ENCODE results near the gene ALG2. TPM values are rescaled to one million over a fixed set of nuclear protein-coding genes. Genes with fewer than 3 reads are reported as not detected.

Gene ALG2
- polyA plus RNA-seq, 1 of the 3 experiments (the other 2 are of a cell fraction): 31.6 TPM

- TF ChIP-seq MAX (IDR thresholded peaks at IDR 0.05; ENCODE audit: low read depth): no peak
- no peak for TF ChIP-seq JUND (IDR thresholded peaks at IDR 0.05)
- no peak for TF ChIP-seq CTCF (IDR thresholded peaks at IDR 0.05)
Observed at GRCh38 chr9:99221266-99221620, 499 bp downstream of the ALG2 start (continued).

- H3K79me2 ChIP-seq (ENCODE audit: insufficient read depth): peaks cover 88% of the 10 kb centered on the region
- TF ChIP-seq EZH2phosphoT487 (IDR thresholded peaks at IDR 0.05; ENCODE audit: borderline replicate concordance, low read depth) (no peak), SMC3 (IDR thresholded peaks at IDR 0.05; ENCODE audit: low read depth, low read length) (no peak), ELF1 (IDR thresholded peaks at IDR 0.05) (no peak), RFX5 (IDR thresholded peaks at IDR 0.05; ENCODE audit: low read length) (no peak), YY1 (IDR thresholded peaks at IDR 0.05; ENCODE audit: low read depth) (no peak), EP300 (IDR thresholded peaks at IDR 0.05; ENCODE audit: borderline replicate concordance in 1 of 2, low read depth in 1 of 2, low read length in 1 of 2) (no peak), TEAD4 (IDR thresholded peaks at IDR 0.05; ENCODE audit: borderline replicate concordance, insufficient read depth) (no peak), MAX (IDR thresholded peaks at IDR 0.05; ENCODE audit: low read depth) (no peak), FOXJ3 (CRISPR knock-in tag; IDR thresholded peaks at IDR 0.05) (no peak), POLR2AphosphoS5 (IDR thresholded peaks at IDR 0.05; ENCODE audit: low read depth, low read length) (no peak), REST (IDR thresholded peaks at IDR 0.05; ENCODE audit: low read depth, low read length) (no peak), TCF12 (IDR thresholded peaks at IDR 0.05) (no peak)
- CTCF ChIA-PET: interaction anchor here (1.1 to 1.3 kb wide), 2 partner anchors 22 to 1015 kb away, joined by 3 to 4 read pairs; no protein-coding TSS in a partner anchor
- no peak for DNase-seq
- H3K4me1 ChIP-seq (ENCODE audit: control insufficient read depth in 1 of 2, insufficient read depth in 2 of 2, low read depth in 1 of 2, low read length in 1 of 2): peaks cover 11 to 12% of the 10 kb centered on the region in 2 experiments
- H3K4me3 ChIP-seq (ENCODE audit: low read depth in 2 of 2, low read length in 1 of 2): peak overlapping the region in 1 of 2 experiments; percentile 91; a peak in 1 of 4 replicates
- H3K9ac ChIP-seq: no peak overlapping the region
- no peak overlapping the region for H3K27ac ChIP-seq (ENCODE audit: low read depth in 2 of 2, low read length in 1 of 2)
- POLR2A ChIA-PET: no interaction called here
- peaks cover 45% of the 10 kb centered on the region for H4K20me1 ChIP-seq (ENCODE audit: insufficient read depth)
- H3K4me2 ChIP-seq: peak overlapping the region; percentile 89
- H3K9me2 ChIP-seq: no peaks in the 10 kb centered on the region
- peaks cover 38 to 47% of the 10 kb centered on the region in 2 experiments for H3K36me3 ChIP-seq (replicated peaks in 1 of 2; ENCODE audit: control insufficient read depth in 1 of 2, insufficient read depth in 2 of 2, low read length in 1 of 2)
- H2AFZ ChIP-seq (ENCODE audit: low read depth): no peak overlapping the region
- WGBS (ENCODE audit: low lambda C conversion rate): 68% methylated on average over 4 of the region's 4 CpGs
- no peaks in the 10 kb centered on the region for H3K9me3 ChIP-seq
- H3F3A ChIP-seq (replicated peaks; ENCODE audit: insufficient read depth): peaks cover 8% of the 10 kb centered on the region
- H3K27me3 ChIP-seq (ENCODE audit: insufficient read depth): no peaks in the 10 kb centered on the region
Observed at GRCh38 chr9:99220011-99220410, 1.7 kb downstream of the ALG2 start.
